KMS-11 (cell line): ENCODE data around the gene CD34.

Source experiments
- H2AFZ ChIP-seq: fragments of 200-600 bp; sonication (generic); 2 replicates; pipeline ENCODE4 v1.6.1; 2016; ENCODE audit warnings: antibody characterized with exemption, mixed run types, low read depth
- H3K27ac ChIP-seq: fragments of 200-600 bp; sonication (generic); 2 replicates; pipeline ENCODE4 v1.6.1; 2016; ENCODE audit warnings: mild to moderate bottlenecking, mixed run types
- H3K27me3 ChIP-seq: fragments of 200-600 bp; sonication (generic); 2 replicates; pipeline ENCODE4 v1.6.1; 2017; ENCODE audit warnings: mild to moderate bottlenecking, low read depth, mixed run types, moderate library complexity; ENCODE audit not compliant: insufficient read depth
- H3K36me3 ChIP-seq: fragments of 200-600 bp; sonication (generic); 2 replicates; pipeline ENCODE4 v1.6.1; 2017; ENCODE audit warnings: mild to moderate bottlenecking, mixed run types; ENCODE audit not compliant: insufficient read depth
- H3K4me1 ChIP-seq: fragments of 200-600 bp; sonication (generic); 2 replicates; pipeline ENCODE4 v1.6.1; 2016; ENCODE audit warnings: mild to moderate bottlenecking, low read depth, mixed run types; ENCODE audit not compliant: poor library complexity, severe bottlenecking
- H3K4me2 ChIP-seq: fragments of 200-600 bp; sonication (generic); 2 replicates; pipeline ENCODE4 v1.7.0; 2016; ENCODE audit warnings: mild to moderate bottlenecking, mixed run types
- H3K4me3 ChIP-seq: fragments of 200-600 bp; sonication (generic); IDR thresholded peaks from 2 replicates; pipeline ENCODE4 v1.6.1; 2017; ENCODE audit warnings: low read depth, low read length, mixed read lengths; ENCODE audit not compliant: insufficient read depth
- H3K79me2 ChIP-seq: fragments of 200-600 bp; sonication (generic); 2 replicates; pipeline ENCODE4 v1.6.1; 2016; ENCODE audit warnings: low read depth, mixed run types; ENCODE audit not compliant: insufficient read depth
- H3K9ac ChIP-seq: fragments of 200-600 bp; sonication (generic); 2 replicates; pipeline ENCODE4 v1.6.1; 2016; ENCODE audit warnings: mild to moderate bottlenecking, mixed run types
- H4K20me1 ChIP-seq: fragments of 200-600 bp; sonication (generic); 2 replicates; pipeline ENCODE4 v1.6.1; 2016; ENCODE audit warnings: mild to moderate bottlenecking, mixed run types; ENCODE audit not compliant: insufficient read depth
- CTCF ChIP-seq: fragments of 200-600 bp; sonication (generic); conservative IDR thresholded peaks from 2 replicates; pipeline ENCODE4 v1.6.1; 2017; ENCODE audit warnings: low read depth, mild to moderate bottlenecking, antibody characterized with exemption, low read length, moderate library complexity, mixed read lengths

The CD34 gene

GRCh38 chr1:207902566-207902965 is 8.4 kb downstream of the CD34 start:
- H4K20me1 ChIP-seq: no peaks in the 10 kb centered on the region
- no peak for TF ChIP-seq CTCF
- no peak overlapping the region for H3K4me3 ChIP-seq
- no peaks in the 10 kb centered on the region for H3K27me3 ChIP-seq
- no peaks in the 10 kb centered on the region for H3K79me2 ChIP-seq
- H3K4me2 ChIP-seq: no peak overlapping the region
- no peaks in the 10 kb centered on the region for H3K4me1 ChIP-seq
- H2AFZ ChIP-seq: no peak overlapping the region
- H3K27ac ChIP-seq: no peak overlapping the region
- no peak overlapping the region for H3K9ac ChIP-seq
- no peaks in the 10 kb centered on the region for H3K36me3 ChIP-seq

GRCh38 chr1:207901041-207901653 is 9.8 kb downstream of the CD34 start:
- no peaks in the 10 kb centered on the region for H3K4me1 ChIP-seq
- no peaks in the 10 kb centered on the region for H3K27me3 ChIP-seq
- TF ChIP-seq CTCF: no peak
- H4K20me1 ChIP-seq: no peaks in the 10 kb centered on the region
- H2AFZ ChIP-seq: no peak overlapping the region
- no peak overlapping the region for H3K9ac ChIP-seq
- no peak overlapping the region for H3K27ac ChIP-seq
- no peaks in the 10 kb centered on the region for H3K79me2 ChIP-seq
- no peaks in the 10 kb centered on the region for H3K36me3 ChIP-seq
- H3K4me3 ChIP-seq: no peak overlapping the region
- no peak overlapping the region for H3K4me2 ChIP-seq

GRCh38 chr1:207898836-207899235 is 12.1 kb downstream of the CD34 start:
- H3K79me2 ChIP-seq: no peaks in the 10 kb centered on the region
- H3K4me3 ChIP-seq: no peak overlapping the region
- no peak overlapping the region for H3K9ac ChIP-seq
- no peak overlapping the region for H2AFZ ChIP-seq
- no peak for TF ChIP-seq CTCF
- no peaks in the 10 kb centered on the region for H3K27me3 ChIP-seq
- H3K36me3 ChIP-seq: no peaks in the 10 kb centered on the region
- H3K27ac ChIP-seq: no peak overlapping the region
- H4K20me1 ChIP-seq: no peaks in the 10 kb centered on the region
- H3K4me2 ChIP-seq: no peak overlapping the region
- peaks cover 6% of the 10 kb centered on the region for H3K4me1 ChIP-seq

GRCh38 chr1:207898260-207898659 is 12.7 kb downstream of the CD34 start:
- no peaks in the 10 kb centered on the region for H3K79me2 ChIP-seq
- no peaks in the 10 kb centered on the region for H3K27me3 ChIP-seq
- H3K4me1 ChIP-seq: peaks cover 6% of the 10 kb centered on the region
- H4K20me1 ChIP-seq: no peaks in the 10 kb centered on the region
- H3K4me2 ChIP-seq: no peak overlapping the region
- H3K9ac ChIP-seq: no peak overlapping the region
- no peak for TF ChIP-seq CTCF
- no peak overlapping the region for H2AFZ ChIP-seq
- no peaks in the 10 kb centered on the region for H3K36me3 ChIP-seq
- no peak overlapping the region for H3K4me3 ChIP-seq
- no peak overlapping the region for H3K27ac ChIP-seq
